HK-2 (cell line): Measurements from ENCODE around the gene LEKR1.
"Not testable (repeated sequence)": the region's sequence is repeated elsewhere in the genome, so short reads cannot be mapped to it uniquely, and the experiment has no call there.

Experiments
- DNase-seq: peaks from one replicate; pipeline ENCODE4 v3.0.0-alpha.2; 2018; ENCODE audit not compliant: unreplicated experiment

The LEKR1 gene

DNA sequence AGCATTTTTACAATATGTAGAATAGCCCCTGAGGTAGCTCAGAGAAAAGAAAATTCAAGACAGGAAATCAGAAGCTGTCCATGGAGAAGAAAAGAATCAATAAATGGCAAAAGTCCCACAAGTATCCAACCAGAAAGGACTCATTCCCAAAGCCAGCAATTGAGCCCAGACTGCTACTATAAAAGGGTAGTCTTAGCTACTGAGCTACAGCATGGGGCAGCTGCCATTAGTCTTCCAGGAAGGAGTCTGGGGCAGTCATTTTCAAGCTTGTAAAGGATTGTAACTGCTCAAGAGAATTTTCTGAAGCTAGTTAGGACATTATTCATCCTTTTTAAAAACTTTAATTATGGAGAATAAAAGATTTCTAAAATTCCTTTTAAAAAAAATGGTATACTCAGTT, 10.5 kb downstream of the LEKR1 start:
- no peak for DNase-seq

DNA sequence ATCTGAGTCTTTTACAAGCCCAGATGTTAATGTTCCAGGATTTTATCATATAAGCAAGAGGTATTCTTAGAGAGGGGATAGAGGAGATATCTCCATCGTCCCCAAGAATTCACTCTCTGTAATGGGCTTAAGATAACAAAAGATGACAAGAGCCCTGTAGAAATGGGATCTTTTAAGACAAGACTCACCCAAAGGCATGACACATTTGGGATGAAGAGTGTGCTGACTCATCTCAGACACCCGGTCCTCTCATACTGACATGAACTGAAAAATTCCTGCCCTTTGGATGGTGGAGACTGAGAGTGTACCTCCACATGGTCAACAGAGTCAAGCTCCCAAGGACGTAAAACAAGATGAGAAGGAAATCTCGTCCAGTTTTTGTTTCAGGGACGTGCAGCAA, 11.0 kb downstream of the LEKR1 start:
- DNase-seq, result no peak

DNA sequence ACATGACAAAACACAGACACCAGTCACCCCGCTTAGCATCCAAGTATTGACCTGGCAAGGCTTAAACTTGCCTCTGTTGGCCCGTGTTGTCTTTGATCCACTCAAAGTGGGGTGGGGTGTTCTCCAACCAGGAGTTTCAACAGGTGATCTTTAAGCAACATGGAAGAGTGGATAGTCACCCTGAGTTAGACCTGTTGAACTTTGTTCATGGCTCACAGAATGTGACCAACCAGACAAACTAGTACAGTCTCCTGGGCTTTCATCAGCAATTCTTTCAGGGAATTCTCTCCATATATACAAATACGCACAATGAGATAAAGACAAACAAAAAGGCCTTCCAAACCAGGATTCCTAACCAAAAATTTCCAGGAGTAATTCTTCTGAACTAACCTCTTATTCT, 11.9 kb downstream of the LEKR1 start:
- no peak for DNase-seq

DNA sequence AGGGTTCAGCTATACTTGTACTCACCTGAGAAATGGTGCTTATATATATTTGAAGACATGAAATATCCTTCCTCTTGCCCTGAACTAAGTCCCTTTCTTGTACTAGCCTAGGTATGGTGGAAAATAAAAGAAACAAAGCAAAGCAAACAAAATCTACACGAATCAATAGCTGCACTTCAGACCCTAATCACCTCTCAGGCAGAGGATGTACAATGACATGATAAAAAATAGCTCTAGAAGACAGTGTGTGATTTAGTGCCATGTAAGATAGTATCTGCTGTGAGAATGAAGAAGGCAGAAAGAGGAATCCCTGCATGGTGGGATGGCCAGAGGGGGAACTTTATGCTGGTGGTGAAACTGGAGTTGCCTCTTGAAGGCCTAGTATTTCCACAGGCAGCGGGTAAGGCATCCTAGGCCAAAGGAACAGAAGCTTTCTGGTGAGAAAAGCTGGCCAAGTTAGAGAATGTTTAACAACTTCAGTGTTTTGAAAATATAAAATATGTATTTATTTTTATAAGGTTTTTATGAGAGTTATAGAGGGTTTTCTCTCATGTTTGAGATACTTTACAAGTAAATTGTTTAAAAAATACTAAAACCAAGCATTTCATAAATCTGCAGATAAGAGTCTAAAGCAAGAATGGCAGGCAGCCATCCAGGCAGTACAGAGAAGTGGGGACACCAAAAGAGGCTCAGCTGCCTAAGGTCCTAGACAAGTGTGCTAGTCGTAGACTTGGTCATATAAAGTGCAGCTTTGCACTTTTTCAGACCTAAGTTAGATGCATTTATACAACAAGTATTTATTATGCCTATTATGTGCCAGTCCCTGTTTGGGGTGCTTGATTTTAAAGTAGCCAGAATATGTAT, 14.9 kb downstream of the LEKR1 start:
- no peak for DNase-seq

DNA sequence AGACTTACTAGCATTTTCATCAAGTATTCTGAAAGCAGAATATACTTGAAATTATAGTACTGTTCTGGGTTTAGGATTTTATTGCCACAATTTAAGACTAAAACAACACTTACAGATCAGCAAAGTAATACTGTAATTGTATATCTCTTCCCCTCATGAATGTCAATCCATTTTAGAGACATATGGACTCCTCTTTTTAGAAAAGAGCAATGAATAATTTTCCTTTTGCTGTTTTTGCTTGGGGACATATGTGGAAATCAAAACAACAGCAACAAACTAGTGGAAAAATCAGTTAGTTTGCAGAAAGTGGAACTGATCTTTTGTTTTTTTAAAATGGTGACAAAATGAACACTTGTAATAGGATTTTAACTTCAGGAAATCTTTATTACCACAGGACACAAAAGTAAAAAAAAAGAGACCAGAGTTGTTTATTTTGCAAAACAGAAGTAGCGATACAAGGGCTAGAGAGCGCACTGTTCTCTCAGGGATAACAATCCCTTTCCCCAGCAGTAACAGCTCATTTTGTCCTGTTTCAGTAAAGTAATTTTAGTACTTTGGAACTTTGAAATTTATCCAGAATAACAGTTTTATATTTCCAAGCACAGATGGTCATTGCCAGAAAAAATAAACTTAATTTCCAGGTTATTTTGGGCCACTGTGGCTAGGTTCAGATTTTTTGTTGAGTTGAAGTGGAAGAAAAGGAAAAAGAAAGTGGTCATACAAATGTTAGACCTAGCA, 17.1 kb downstream of the LEKR1 start:
- DNase-seq, result no peak

DNA sequence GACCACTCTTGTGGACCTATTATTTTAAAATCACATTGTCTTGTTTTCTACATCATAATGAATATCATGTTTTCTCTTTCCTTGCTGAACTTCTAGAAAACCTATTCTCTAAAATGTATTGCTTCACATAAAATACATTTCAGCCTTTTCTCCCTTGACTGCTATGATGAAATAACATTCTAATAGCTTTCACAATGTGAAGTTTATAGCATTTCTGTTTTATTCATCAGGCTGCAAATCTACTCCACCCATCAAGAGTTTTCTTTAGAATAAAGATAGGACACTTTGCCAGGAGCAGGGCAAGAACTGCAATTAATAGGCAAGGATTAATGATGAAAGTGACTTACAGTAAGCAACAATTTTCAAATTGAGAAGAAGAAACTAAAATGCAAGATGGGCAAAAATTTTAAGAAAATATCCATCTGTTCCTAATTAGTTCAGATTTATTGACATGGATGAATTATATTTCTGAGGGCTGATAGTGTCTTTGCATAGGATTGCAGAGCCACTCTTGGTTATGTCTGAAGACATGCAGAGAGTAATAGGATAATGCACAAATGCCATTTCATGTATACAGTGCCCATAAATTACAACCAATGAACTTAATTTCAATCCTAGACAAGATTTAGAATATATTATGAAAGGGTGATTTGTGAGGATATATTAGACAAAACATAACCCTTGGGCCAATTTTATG, 21.7 kb downstream of the LEKR1 start:
- no peak for DNase-seq

DNA sequence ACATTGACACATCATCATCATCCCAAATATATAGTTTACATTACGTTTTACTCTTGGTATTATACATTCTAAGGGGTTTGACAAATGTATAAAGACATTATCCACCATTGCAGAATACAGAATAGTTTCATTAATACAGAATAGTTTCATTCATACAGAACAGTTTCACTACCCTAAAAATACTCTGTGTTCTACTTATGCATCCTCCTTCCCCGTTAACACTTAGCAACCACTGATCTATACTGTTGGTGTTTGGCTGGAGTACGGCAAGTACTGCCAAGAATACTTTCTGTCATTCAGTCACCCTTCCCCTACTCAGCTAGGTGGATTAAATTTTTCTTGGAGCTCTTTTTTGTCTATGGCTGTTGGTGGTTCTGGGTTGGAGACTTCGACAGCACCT, 33.4 kb downstream of the LEKR1 start:
- no peak for DNase-seq

DNA sequence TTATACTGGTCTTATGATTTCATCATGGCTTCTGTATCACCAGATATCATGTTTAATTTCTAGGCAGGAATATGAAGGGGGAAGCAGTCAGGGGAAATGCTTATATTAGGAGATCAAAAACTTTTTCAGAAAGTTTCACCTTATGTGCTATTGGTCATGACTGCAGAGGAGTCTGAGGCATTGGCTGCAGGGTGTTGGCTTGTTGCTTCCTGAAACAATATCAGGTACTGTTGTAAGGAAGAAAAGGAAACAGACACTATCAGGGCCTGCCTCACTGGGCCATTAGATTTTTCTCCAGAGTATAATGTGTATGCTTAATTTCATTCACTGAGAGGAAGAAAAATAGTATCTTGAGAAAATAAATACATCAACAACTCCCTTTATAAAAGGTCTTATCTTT, 34.7 kb downstream of the LEKR1 start:
- no peak for DNase-seq

DNA sequence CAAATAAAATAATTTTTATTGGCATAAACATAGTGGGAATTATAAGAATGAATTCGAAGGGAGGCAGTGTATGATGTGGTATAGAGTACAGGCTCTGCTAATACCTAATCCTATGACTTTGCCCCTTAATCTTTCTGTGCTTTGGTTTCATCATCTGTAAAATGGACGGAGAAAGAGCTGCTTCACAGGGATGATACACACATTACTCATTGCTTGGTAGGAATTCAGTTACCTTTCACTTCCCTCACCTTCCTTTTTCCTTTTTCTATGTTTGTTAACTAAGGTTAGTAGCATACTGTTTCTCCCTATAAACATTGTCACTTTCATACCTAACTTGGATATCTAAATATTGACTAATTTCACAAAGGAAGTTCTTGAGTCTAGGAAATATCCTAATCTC, 36.2 kb downstream of the LEKR1 start:
- DNase-seq, result no peak

DNA sequence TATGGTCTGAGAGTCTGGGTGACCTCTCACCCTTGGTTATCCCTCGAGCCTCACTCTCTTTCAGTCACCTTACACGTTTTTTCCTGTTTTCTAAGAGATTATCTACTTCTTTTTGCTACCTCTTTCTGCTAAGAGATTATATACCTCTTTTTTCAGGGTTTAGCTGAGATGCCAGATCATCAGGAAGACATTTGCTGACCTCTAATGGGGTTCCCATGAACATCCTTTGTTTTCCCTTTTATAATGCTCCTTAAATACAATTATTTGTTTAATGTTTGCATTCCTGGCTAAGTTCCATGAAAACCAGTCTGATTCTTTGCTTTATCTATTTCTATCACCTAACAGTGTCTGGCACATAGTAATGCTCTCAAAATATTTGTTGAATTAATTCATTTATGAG, 39.6 kb downstream of the LEKR1 start:
- no peak for DNase-seq

DNA sequence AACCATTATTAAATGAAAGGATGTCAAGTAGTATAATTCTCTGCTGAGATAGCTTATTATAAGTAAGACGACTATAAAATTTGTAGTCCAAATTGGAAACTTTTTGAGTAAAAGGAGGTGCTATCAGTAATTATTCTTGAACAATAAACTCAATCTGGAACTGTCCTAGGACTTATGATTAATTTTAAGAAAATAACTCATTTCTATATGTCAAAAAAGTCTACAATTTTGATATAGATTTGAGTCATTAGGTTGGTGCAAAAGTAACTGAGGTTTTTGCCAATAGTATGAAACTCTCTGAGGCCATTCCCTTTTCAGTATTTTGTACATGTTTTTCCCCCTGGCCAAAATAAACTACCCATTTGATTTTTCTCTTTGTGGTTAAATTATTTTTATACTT, 41.0 kb downstream of the LEKR1 start:
- no peak for DNase-seq

DNA sequence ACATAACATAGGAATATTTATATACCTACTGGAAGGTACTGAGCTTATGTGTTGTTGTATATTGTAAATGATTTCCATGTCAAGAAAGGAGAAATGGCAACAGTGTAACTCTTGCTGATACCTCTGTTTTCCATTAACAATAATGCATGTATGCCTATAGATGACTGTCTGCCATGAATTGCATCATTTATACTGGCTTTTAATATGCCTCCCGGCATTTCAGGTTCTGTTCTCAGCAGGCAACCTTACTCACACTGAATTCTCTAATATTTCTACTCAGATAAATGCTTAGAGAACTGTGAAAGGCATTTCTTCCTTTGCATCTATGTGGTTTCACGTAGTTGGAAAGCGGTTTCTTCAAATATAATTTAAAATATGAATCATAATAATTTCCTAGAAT, 41.8 kb downstream of the LEKR1 start:
- no peak for DNase-seq

DNA sequence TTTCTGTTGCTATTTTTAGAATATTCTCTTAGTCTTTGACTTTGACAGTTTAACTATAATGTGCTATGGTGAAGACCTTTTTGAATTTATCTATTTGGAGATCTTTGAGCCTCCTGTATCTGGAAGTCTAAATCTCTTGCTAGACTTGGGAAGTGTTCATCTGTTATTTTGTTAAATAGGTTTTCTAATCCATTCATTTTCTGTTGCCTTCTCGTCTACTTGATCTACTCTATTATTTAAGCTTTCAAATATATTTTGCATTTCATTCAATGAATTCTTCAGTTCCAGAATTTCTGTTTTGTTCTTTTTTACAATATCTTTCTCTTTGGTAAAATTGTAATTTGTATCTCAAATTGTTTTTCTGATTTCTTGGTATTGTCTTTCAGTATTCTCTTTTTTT, 47.8 kb downstream of the LEKR1 start:
- DNase-seq, result no peak

DNA sequence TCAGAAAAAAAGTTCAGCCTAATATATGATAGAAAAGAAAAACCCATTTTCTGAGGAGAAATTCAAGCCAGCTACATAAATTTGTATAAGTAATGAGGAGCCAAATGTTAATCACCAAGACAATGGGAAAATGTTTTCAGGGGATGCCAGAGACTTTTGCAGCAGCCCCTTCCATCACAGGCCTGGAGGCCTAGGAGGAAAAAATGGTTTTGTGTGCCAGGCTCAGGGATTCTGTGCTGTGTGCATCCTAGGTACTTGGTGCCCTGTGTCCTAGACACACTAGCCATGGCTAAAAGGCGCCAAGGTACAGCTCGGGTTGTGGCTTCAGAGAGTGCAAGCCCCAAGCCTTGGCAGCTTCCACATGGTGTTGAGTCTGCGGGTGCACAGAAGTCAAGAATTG, 53.3 kb downstream of the LEKR1 start:
- DNase-seq, result not testable (repeated sequence)

DNA sequence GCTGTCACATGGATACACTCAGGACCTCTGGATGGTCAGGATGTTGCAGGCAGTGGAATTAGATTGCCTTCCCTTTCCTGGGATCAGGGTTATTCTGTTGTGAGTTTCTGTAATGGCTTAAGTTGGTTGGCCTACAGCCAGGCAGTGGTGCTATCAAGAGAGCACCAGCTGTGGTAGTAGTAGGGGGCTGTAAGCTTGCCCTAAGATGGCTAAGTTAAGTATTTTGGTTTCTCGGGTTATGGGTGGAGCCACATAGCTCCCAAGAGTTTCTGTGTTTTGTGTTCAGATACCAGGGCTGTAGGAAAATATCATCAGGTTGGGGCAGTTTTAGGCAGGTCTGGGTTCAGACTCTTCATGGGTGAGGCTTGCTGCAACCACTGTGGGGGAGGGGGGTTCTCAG, 59.6 kb downstream of the LEKR1 start:
- no peak for DNase-seq

DNA sequence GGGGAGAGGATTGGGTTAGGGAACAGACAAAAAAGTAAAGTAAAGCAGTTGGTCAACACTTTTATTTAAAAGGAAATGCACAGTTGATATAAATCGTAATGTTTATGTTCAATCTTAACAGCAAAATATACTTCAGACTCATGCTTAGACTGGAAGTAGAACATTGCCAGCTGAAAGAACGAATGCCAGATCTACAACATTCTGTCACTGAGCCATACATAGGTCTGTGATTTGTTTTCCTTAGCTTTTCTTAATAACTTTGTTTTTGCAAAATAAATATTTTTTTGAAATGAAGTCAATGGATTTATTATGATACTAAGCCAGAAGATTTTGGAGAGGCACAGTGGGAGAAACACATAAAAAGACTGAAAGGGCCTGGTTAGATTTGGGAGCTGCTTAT, 62.0 kb downstream of the LEKR1 start:
- no peak for DNase-seq

DNA sequence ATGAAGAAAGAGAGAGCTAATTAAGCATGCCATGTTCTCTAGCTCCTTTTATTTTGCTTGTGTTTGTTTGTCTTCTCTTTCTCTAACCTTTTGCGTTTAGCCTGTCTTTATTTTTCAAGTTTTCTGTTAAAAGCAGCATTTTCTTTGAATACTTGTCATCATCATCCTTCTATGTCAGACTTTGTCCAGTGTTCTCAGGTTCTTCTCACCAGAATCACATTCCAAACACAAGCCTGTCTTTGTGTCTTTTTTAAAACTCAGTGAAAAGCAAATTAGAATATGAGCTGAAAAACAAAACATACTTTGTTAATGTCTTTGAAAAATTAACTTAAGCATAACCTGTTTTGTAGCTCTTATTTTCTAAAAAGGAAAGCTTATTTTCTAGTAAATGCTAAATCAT, 62.4 kb downstream of the LEKR1 start:
- no peak for DNase-seq

DNA sequence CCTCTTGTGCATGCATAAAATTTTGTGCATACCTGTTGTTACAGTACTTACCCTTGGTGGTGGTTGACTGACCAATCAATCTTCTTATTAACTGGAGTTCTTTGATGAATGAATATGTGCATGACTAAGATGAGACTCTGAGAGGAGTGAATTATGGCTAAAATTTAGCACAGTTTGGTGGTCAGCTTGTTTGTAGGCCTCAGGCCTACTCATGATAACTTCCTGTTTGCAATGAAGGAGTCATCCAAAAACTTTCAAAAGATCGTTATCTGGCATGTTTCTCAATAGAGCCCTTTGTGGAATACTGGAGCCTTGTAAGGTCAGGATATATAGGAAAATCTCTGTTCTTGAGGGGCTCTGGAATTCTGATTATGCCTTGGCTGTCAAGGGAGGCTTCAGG, 66.5 kb downstream of the LEKR1 start:
- DNase-seq, result no peak

DNA sequence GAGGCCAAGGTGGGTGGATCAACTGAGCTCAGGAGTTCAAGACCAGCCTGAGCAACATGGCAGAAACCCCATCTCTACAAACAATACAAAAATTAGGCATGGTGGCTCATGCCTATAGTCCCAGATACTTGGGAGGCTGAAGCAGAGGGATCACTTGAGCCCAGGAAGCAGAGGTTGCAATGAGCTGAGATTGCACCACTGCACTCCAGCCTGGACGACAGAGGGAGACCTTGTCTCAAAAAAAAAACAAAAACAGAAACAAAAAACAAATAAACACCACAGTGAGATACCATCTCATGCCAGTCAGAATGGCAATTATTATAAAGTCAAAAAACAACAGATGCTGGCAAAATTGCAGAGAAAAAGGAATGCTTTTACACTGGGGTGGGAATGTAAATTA, 69.2 kb downstream of the LEKR1 start:
- not testable (repeated sequence) for DNase-seq

DNA sequence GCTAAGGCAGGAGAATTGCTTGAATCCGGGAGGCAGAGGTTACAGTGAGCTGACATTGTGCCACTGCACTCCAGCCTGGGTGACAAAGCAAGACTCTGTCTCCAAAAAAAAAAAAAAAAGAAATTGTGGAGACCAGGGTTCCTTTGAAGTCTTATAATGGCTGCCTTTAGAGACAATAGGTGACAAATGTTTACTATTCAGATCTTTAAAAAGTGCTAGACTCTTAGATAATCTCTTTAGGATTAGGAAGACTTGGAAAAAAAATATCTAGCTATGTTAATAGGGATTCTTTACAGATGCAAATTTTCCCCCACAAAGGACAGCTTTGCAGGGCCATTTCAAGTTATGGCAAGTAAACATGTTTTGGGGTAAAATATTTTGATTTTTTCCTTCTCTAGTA, 71.7 kb downstream of the LEKR1 start:
- DNase-seq, result not testable (repeated sequence)

DNA sequence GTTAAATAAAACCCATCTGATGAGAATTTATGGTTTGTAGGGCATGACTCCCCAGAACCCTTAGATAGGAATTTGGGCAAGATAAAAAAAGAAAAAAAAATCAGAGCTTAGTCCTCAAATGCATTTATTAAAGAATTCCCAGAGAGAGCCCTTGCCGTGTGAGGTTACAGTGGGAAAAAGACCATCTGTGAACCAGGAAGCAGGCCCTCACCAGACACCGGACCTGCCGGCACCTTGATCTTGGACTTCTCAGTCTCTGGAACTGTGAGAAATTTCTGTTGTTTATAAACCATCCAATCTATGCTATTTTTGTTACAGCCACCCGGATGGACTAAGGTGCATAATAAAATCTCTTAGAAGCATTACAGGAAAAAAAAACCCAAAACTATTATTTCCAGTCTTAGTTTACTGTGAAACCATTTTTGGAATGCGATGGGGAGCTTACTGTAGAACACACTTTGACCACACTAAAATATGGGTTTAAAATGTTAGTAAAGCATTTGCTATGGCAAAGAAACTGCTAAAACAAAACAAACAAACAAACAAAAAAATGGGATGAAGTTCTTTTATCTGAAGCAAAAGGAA, 72.2 kb downstream of the LEKR1 start:
- DNase-seq, result no peak

DNA sequence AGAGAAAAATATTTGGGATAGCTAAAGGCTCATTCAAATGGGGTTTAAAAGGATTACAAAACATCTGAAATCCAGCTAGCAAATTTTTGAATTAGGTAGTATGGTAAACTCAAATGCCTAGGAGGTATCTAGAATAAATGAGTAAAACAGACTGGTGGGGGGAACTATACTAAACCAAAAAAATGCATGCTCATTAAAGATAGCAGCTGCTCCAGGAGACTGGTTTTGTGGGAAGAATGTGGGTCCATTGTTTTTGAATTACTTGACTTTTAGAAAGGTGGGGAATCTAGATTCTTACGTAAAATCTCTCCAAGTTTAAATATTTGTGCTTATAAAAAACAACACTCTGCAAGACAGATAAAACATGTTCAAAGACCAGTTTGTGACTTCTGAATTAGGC, 73.8 kb downstream of the LEKR1 start:
- DNase-seq, result no peak
